Activated gamma-delta T cell treated with Interleukin-2 at 50 U/mL for 16 hours (primary cell): Measurements from ENCODE around the gene WSB2.
"Not testable (repeated sequence)": the region's sequence is repeated elsewhere in the genome, so short reads cannot be mapped to it uniquely, and the experiment has no call there.

Experiments
- DNase-seq: peaks from one replicate; pipeline ENCODE4 v3.0.0-alpha.2; 2020

WSB2 gene

GRCh38 chr12:118034429-118035189 is 26.4 kb downstream of the WSB2 start:
- no peak for DNase-seq

GRCh38 chr12:118033902-118034301 is 27.1 kb downstream of the WSB2 start:
- DNase-seq = no peak

- DNase-seq = no peak
Observed at GRCh38 chr12:118033323-118033722, 27.7 kb downstream of the WSB2 start.

- DNase-seq = no peak
Observed at GRCh38 chr12:118032188-118032587, 28.8 kb downstream of the WSB2 start.

GRCh38 chr12:118029166-118029565 is 31.8 kb downstream of the WSB2 start:
- no peak for DNase-seq

GRCh38 chr12:118025168-118025567 is 35.8 kb downstream of the WSB2 start:
- no peak for DNase-seq

GRCh38 chr12:118023301-118023860 is 37.6 kb downstream of the WSB2 start:
- no peak for DNase-seq

GRCh38 chr12:118022728-118023109 is 38.3 kb downstream of the WSB2 start:
- no peak for DNase-seq

- not testable (repeated sequence) for DNase-seq
Observed at GRCh38 chr12:118022097-118022727, 38.8 kb downstream of the WSB2 start.

GRCh38 chr12:118020036-118020435 is 40.9 kb downstream of the WSB2 start:
- DNase-seq = no peak

- no peak for DNase-seq
Observed at GRCh38 chr12:118017926-118018325, 43.1 kb downstream of the WSB2 start.

GRCh38 chr12:118016424-118017264 is 44.3 kb downstream of the WSB2 start, which contains the start of gene RFC5:
Gene RFC5 (plus strand): TSS chr12:118016703. CDS start chr12:118016828, 125 bp downstream.
- DNase-seq = peak; percentile 98

GRCh38 chr12:118015944-118016343 is 45.0 kb downstream of the WSB2 start:
- no peak for DNase-seq

GRCh38 chr12:118015306-118015705 is 45.7 kb downstream of the WSB2 start:
- no peak for DNase-seq

GRCh38 chr12:118013283-118013682 is 47.7 kb downstream of the WSB2 start:
- DNase-seq = no peak

GRCh38 chr12:118011961-118012360 is 49.0 kb downstream of the WSB2 start:
- DNase-seq = no peak

- no peak for DNase-seq
Observed at GRCh38 chr12:118011377-118011776, 49.6 kb downstream of the WSB2 start.

GRCh38 chr12:118010903-118011302 is 50.1 kb downstream of the WSB2 start:
- no peak for DNase-seq

- not testable (repeated sequence) for DNase-seq
Observed at GRCh38 chr12:117999806-118000205, 61.2 kb downstream of the WSB2 start.

- no peak for DNase-seq
Observed at GRCh38 chr12:117998719-117999118, 62.3 kb downstream of the WSB2 start.

GRCh38 chr12:117994551-117995438 is 66.2 kb downstream of the WSB2 start:
- DNase-seq = no peak
